Ascending aorta (tissue), 2 donors: ENCODE measurements around the gene GPS1. TPM values are rescaled to one million over a fixed set of nuclear protein-coding genes. Genes with fewer than 3 reads are reported as not detected.

Experiments
- DNase-seq, 2 donors: peaks; one replicate each; pipeline ENCODE4 v3.0.0-alpha.2; 2019; ENCODE audit warnings: low spot score in 2 of 2
- H3K27ac ChIP-seq, 2 donors: fragments of 200-600 bp; sonication (generic); one replicate each; pipeline ENCODE4 v1.5.1; 2016 to 2017; ENCODE audit warnings: mild to moderate bottlenecking in 1 of 2
- H3K27me3 ChIP-seq: fragments of 200-600 bp; sonication (generic); one replicate; pipeline ENCODE4 v1.5.1; 2017
- H3K36me3 ChIP-seq, 2 donors: fragments of 200-600 bp; sonication (generic); one replicate each; pipeline ENCODE4 v1.5.1; 2016
- H3K4me1 ChIP-seq, 2 donors: fragments of 200-600 bp; sonication (generic); one replicate each; pipeline ENCODE4 v1.5.1; 2016 to 2017; ENCODE audit warnings: mild to moderate bottlenecking in 1 of 2
- H3K4me3 ChIP-seq, 2 donors: fragments of 200-600 bp; sonication (generic); one replicate each; pipeline ENCODE4 v1.5.1; 2016 to 2017; ENCODE audit warnings: mild to moderate bottlenecking in 1 of 2
- H3K9me3 ChIP-seq, 2 donors: fragments of 200-600 bp; sonication (generic); one replicate each; pipeline ENCODE4 v1.5.1; 2016
- intact Hi-C: fragments of 100-400 bp; cut with DNase I; formaldehyde crosslinking; loops from one replicate; pipeline ENCODE4 v1.15.1; 2023
- total RNA-seq: library from RNA; depleted of rRNA; stranded (reverse); fragments of >200 nt; gene quantifications from one replicate; pipeline ENCODE4 v1.1.0, GENCODE V29; 2016
- TF ChIP-seq, protein P1 (sequence below), 3 experiments: fragments of 200-600 bp in 2 of 3; fragments of 450-650 bp in 1 of 3; sonication (generic) in 2 of 3; IDR thresholded peaks; one replicate each; pipeline ENCODE4 v1.5.1; 2016 to 2019; ENCODE audit warnings: antibody characterized with exemption in 3 of 3, mild to moderate bottlenecking in 1 of 3, moderate library complexity in 1 of 3

GPS1 gene
- total RNA-seq, 1 donor from 2014 or later, result 42.1 TPM

DNA sequence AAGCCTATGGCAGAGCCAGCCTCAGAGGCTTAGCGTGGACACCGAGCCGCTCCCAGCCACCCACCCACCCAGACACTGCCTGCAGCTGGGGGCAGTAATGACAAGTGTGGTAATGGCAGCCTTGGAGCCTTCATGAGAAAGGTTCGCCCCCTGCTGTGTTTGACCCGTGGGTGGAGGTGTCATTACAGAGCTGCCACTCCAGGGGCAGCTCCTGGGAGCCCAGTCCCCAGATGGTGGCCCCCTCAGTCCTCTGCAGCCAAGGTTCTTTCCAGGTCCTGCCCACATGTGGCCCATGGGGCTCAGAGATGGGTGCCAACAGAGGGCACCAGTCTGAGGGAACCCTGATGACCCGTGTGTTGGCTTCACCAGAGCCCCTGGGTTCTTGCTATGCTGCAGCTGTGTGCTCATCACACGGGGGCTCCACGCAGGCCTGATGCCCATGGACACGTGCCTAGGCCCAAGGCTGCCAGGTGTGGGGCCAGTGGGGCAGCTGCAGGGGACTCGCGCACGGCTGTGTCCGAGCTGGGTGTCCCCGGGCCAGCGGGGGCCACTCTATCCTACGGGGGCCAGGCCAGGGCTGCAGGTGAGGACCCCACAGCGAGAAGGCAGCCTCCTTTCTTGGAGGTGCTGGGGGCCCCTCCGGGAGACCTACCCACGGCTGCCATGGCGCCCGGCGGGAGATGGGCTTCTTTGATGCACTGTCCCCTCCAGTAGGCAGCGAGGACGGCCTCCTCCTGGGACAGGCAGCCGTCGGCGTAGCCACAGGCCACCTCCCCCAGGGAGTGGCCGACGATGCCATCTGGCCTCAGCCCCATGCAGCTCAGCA lies 38.2 kb downstream of the GPS1 start:
- no peak overlapping the region for H3K4me3 ChIP-seq
- H3K27ac ChIP-seq, result no peak overlapping the region
- no peaks in the 10 kb centered on the region for H3K4me1 ChIP-seq
- no peaks in the 10 kb centered on the region for H3K27me3 ChIP-seq
- intact Hi-C loops, result no loop called here
- no peak for DNase-seq
- H3K36me3 ChIP-seq, result peaks cover 92 to 97% of the 10 kb centered on the region in 2 donors
- TF ChIP-seq, protein P1, sequence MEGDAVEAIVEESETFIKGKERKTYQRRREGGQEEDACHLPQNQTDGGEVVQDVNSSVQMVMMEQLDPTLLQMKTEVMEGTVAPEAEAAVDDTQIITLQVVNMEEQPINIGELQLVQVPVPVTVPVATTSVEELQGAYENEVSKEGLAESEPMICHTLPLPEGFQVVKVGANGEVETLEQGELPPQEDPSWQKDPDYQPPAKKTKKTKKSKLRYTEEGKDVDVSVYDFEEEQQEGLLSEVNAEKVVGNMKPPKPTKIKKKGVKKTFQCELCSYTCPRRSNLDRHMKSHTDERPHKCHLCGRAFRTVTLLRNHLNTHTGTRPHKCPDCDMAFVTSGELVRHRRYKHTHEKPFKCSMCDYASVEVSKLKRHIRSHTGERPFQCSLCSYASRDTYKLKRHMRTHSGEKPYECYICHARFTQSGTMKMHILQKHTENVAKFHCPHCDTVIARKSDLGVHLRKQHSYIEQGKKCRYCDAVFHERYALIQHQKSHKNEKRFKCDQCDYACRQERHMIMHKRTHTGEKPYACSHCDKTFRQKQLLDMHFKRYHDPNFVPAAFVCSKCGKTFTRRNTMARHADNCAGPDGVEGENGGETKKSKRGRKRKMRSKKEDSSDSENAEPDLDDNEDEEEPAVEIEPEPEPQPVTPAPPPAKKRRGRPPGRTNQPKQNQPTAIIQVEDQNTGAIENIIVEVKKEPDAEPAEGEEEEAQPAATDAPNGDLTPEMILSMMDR (IDR thresholded peaks at IDR 0.05), result no peak
- H3K9me3 ChIP-seq, result no peaks in the 10 kb centered on the region

DNA sequence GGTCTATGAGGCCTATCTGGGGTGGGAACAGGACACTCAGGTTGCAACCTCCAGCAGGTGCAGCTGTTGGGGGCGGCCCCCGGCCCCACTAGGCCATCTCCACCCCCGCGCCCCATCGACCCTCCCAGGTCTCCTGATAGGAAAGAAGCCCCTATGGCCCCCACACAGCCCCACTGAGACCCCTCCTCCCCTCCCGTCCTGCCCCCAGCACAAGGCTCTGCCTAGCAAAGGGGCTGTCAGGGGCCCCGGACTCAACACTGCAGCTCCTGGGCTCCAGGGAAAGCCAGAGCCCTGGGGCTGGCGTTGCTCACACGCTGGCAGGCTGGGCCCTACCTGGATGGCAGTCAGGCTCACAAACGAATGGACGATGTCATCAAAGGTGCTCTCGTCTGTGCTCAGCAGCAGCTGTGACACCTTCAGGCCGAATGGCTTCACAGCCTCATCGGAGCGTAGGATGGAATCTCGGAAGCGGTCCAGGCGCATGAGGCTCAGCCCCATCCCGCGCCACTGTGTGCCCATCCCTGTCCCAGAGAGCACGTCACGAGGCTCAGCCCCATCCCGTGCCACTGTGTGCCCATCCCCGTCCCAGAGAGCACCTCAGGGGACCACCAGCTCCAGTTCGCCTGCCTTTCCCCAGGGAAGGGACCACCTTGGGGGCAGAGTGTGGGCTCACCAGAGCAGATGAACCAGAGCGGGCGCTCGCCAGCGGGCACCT lies 39.0 kb downstream of the GPS1 start:
- TF ChIP-seq, protein P1 (IDR thresholded peaks at IDR 0.05), result no peak
- Histone ChIP-seq H3K27me3 (no peaks in the 10 kb centered on the region), H3K4me1 (no peaks in the 10 kb centered on the region), H3K4me3 (no peak overlapping the region), H3K36me3 (peaks cover 89 to 97% of the 10 kb centered on the region in 2 donors), H3K9me3 (no peaks in the 10 kb centered on the region), H3K27ac (no peak overlapping the region)
- no peak for DNase-seq
- intact Hi-C loops, result no loop called here

DNA sequence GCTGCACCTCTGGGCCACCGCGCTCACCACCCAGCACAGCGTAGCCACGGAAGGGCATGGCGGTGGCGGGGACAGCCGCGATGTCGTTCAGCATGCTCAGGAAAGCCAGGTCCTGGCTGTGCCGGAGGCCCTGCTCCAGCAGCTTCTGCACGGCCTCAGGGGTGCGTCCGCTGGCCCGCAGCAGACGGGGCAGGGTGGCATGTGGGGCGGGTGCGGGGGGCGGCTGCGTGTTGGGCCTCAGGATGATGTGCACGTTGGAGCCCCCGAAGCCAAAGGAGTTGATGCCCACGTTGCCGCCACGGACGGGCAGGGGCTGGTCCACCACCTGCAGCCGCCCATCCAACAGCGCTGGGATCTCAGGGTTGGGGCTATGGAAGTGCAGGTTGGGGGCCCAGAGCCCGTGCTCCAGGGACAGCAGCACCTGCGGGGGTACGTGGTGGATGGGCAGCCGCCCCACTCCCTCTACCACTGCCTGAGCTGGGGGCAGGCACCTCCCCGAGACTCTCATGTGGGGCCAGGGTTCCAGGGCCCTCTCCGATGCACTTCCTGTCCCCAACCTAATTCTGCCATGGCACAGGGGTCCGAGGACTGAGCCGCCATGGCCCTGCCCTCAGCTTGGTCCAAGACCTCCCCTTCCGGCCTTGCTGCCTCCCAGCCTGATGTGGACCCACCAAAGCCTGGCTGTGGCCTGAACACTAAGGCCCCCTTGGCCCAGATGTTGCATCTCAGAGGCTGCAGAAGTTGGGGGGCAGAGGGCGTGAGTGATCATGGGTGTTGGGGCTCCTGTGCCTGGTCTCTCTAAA lies 39.8 kb downstream of the GPS1 start:
- Histone ChIP-seq H3K4me1 (peaks cover 2 to 3% of the 10 kb centered on the region in 2 donors), H3K9me3 (no peaks in the 10 kb centered on the region), H3K27ac (no peak overlapping the region), H3K27me3 (no peaks in the 10 kb centered on the region), H3K4me3 (no peak overlapping the region), H3K36me3 (peaks cover 84 to 93% of the 10 kb centered on the region in 2 donors)
- TF ChIP-seq, protein P1 (IDR thresholded peaks at IDR 0.05), result no peak
- no peak for DNase-seq
- intact Hi-C loops, result no loop called here

DNA sequence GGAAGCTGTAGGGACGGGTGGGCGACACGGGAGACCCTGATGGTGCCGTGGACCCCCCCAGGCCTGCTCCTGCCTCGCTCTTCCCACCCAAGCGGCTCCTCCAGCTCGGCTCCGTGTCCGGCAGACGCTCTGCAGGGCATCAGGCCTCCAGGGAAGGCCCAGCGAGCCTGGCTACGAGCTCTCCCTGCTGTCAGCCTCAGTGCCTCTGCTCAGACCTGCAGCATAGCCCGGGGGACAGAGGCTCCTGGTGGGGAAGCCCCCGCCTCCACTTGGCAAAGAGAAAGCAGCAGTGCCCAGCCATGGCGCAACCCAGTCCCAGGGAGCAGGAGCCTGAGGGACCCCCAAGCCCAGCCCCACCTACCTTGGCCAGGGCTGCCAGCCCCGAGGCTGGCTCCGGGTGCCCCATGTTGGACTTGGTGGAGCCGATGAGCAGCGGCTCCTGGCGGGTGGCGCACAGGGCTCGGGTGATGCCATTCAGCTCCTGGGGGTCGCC lies 40.4 kb downstream of the GPS1 start:
- Histone ChIP-seq H3K4me3 (no peak overlapping the region), H3K27ac (no peak overlapping the region), H3K4me1 (peaks cover 9 to 10% of the 10 kb centered on the region in 2 donors), H3K36me3 (peaks cover 77 to 87% of the 10 kb centered on the region in 2 donors), H3K27me3 (no peaks in the 10 kb centered on the region), H3K9me3 (no peaks in the 10 kb centered on the region)
- intact Hi-C loops, result no loop called here
- no peak for DNase-seq
- TF ChIP-seq, protein P1 (IDR thresholded peaks at IDR 0.05), result no peak

DNA sequence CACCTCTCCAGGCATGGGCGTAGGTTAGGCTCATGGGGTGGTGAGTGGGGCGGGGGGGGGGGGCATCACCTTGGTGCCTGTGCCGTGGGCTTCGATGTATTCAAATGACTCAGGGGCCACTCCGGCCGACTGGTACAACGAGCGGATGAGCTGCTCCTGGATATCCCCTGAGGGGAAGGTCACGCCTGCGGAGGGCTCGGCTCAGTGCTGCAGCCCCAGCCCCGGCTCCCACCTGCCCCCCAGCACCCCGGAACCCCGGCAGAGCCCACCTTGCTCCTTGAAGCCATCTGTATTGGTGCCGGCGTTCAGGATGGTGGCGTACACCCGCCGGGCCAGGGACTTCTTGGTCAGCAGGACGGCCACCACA lies 40.9 kb downstream of the GPS1 start:
- no peak for DNase-seq
- intact Hi-C loops, result no loop called here
- TF ChIP-seq, protein P1 (IDR thresholded peaks at IDR 0.05), result no peak

More for the DNA sequence above, 40.9 kb downstream of the GPS1 start:
- no peak overlapping the region for H3K27ac ChIP-seq
- H3K36me3 ChIP-seq, result peaks cover 73 to 82% of the 10 kb centered on the region in 2 donors
- peaks cover 10 to 12% of the 10 kb centered on the region in 2 donors for H3K4me1 ChIP-seq
- H3K9me3 ChIP-seq, result no peaks in the 10 kb centered on the region
- no peak overlapping the region for H3K4me3 ChIP-seq
- no peaks in the 10 kb centered on the region for H3K27me3 ChIP-seq
